A673 (cell line): ENCODE data around the gene BCL2.

Experiments used
- CTCF ChIP-seq: fragments of 300-800, 200-600 bp; sonication (generic); conservative IDR thresholded peaks from 2 replicates; pipeline ENCODE4 v1.5.1; 2017; ENCODE audit warnings: low read depth, mild to moderate bottlenecking, antibody characterized with exemption, low read length, moderate library complexity, mixed read lengths
- EZH2 ChIP-seq: fragments of 200-600 bp; sonication (generic); IDR thresholded peaks from 2 replicates; pipeline ENCODE4 v1.6.1; 2017; ENCODE audit warnings: borderline replicate concordance, low read depth, mild to moderate bottlenecking, mixed read lengths, antibody characterized with exemption, low read length; ENCODE audit not compliant: poor library complexity, severe bottlenecking

DNA sequence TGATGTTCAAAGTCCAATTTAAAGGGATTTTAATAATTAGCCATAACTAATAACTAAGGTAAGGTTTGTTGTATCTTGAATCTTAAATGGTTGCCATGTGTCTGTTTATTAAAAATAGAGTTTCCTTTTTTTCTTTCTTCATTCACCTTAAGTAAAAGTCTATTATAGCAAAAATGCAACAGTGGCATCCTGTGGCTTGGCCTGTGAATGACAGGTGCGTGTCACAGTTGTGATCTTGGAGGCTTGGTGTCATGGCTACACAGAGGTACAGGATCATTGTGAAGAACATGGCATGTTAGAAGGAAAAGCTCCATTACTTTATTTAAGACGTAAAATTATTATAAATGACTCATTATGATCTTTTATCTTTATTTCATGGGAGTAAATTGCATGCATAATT is 246.1 kb downstream of the BCL2 start:
- TF ChIP-seq CTCF (peak; percentile 38), EZH2 (no peak)
